HepG2 (cell line): Measurements from ENCODE around the gene NOS1AP. TPM values are rescaled to one million over a fixed set of nuclear protein-coding genes. Genes with fewer than 3 reads are reported as not detected.

ENCODE experiments used
- ATAC-seq: fragments of 200-7000 bp; cut with Tn5 transposase; 3 replicates; pipeline ENCODE4 v1.9.1; 2020; ENCODE audit warnings: mild to moderate bottlenecking, moderate library complexity
- BruUV-seq: library from RNA; stranded (reverse); fragments of 400-500 nt; replicated peaks from 2 replicates; lab custom pipeline; 2021; lab: Mats Ljungman, UMichigan
- CTCF ChIA-PET: fragments of 300-600 bp; formaldehyde crosslinking; extraction: SDS; loops from one replicate; lab custom pipeline; 2021; ENCODE audit warnings: low total read pairs, inconsistent platforms, low intra/inter-chr PET ratio; lab: Yijun Ruan, JAX
- POLR2A ChIA-PET: fragments of 350-600 bp; sonication (Branson Sonifier 250); formaldehyde crosslinking; loops from one replicate; lab custom pipeline; 2020; ENCODE audit warnings: antibody characterized with exemption, inconsistent platforms; lab: Yijun Ruan, JAX
- DNase-seq: peaks from one replicate; pipeline ENCODE4 v3.0.0-alpha.2; 2015; ENCODE audit warnings: low spot score
- FAIRE-seq: peaks from 3 replicates; lab custom pipeline; 2011; peaks lifted over from hg19 to GRCh38; lab: Jason Lieb, UNC
- H2AFZ ChIP-seq: one replicate; pipeline ENCODE4 v1.6.1; 2011; ENCODE audit warnings: low read length, inconsistent platforms
- H3K27ac ChIP-seq: fragments of 300-600 bp; 3 replicates; pipeline ENCODE4 v1.8.0; 2011; ENCODE audit warnings: mixed run types, mild to moderate bottlenecking, mixed read lengths, low read length, inconsistent platforms; ENCODE audit not compliant: insufficient read depth; ENCODE audit errors: extremely low read length
- H3K27me3 ChIP-seq, 2 experiments: fragments of 200-600 bp in 1 of 2; 2 replicates in 1 of 2; 3 replicates in 1 of 2; pipeline versions ENCODE4 v1.6.0 to v1.8.0; 2011; ENCODE audit warnings: low read length in 2 of 2, mild to moderate bottlenecking in 2 of 2, moderate library complexity in 2 of 2, inconsistent platforms in 1 of 2; ENCODE audit not compliant: insufficient read depth in 2 of 2, control insufficient read depth in 1 of 2
- H3K36me3 ChIP-seq, 2 experiments: fragments of 200-600 bp in 1 of 2; replicated peaks in 1 of 2; 2 replicates in 1 of 2; 3 replicates in 1 of 2; pipeline versions ENCODE4 v1.5.1 to v1.8.0; 2011; ENCODE audit warnings: low read length in 2 of 2, inconsistent platforms in 1 of 2; ENCODE audit not compliant: insufficient read depth in 2 of 2, control insufficient read depth in 1 of 2
- H3K4me1 ChIP-seq: 2 replicates; pipeline ENCODE4 v1.5.1; 2012; ENCODE audit warnings: low read length, inconsistent platforms; ENCODE audit not compliant: insufficient read depth
- H3K4me2 ChIP-seq: 2 replicates; pipeline ENCODE4 v1.6.0; 2011; ENCODE audit warnings: low read depth, low read length, inconsistent platforms
- H3K4me3 ChIP-seq, 3 experiments: fragments of 200-600 bp in 1 of 3; sonication (generic), shearing (Covaris generic) in 1 of 3; replicated peaks in 1 of 3; 2 replicates each; pipeline ENCODE4 v1.5.1; 2011 to 2016; ENCODE audit warnings: low read length in 3 of 3, inconsistent platforms in 2 of 3, low read depth in 2 of 3, mild to moderate bottlenecking in 2 of 3, control low read depth in 1 of 3, mixed read lengths in 1 of 3; ENCODE audit not compliant: insufficient read depth in 1 of 3
- H3K79me2 ChIP-seq: one replicate; pipeline ENCODE4 v1.6.1; 2011; ENCODE audit warnings: low read length, inconsistent platforms; ENCODE audit not compliant: insufficient read depth
- H3K9ac ChIP-seq: 2 replicates; pipeline ENCODE4 v1.6.0; 2011; ENCODE audit warnings: mild to moderate bottlenecking, low read depth, low read length, inconsistent platforms; ENCODE audit not compliant: insufficient read depth
- H3K9me3 ChIP-seq: 2 replicates; pipeline ENCODE4 v1.5.1; 2012; ENCODE audit warnings: mild to moderate bottlenecking, low read length
- H4K20me1 ChIP-seq: 2 replicates; pipeline ENCODE4 v1.6.0; 2011; ENCODE audit warnings: inconsistent platforms, mild to moderate bottlenecking, low read length, moderate library complexity; ENCODE audit not compliant: insufficient read depth
- ARNTL ChIP-seq: sonication (generic); formaldehyde crosslinking; IDR thresholded peaks from 2 replicates; pipeline ENCODE4 v1.4.0; 2020; ENCODE audit warnings: mild to moderate bottlenecking, missing genetic modification reagents
- ATRX ChIP-seq: sonication (generic); formaldehyde crosslinking; IDR thresholded peaks from 2 replicates; pipeline ENCODE4 v1.4.0; 2020; ENCODE audit warnings: missing genetic modification reagents, borderline replicate concordance
- CBX2 ChIP-seq, 2 experiments: fragments of 200-600 bp in 1 of 2; sonication (generic); formaldehyde crosslinking in 1 of 2; IDR thresholded peaks; 2 replicates each; pipeline versions ENCODE4 v1.7.0 to v1.8.1; 2018 to 2022; ENCODE audit warnings: low read depth in 2 of 2, low read length in 1 of 2, mild to moderate bottlenecking in 1 of 2, missing genetic modification reagents in 1 of 2
- DDIT3 ChIP-seq: sonication (generic); formaldehyde crosslinking; IDR thresholded peaks from 2 replicates; pipeline ENCODE4 v1.4.0; 2020; ENCODE audit warnings: mild to moderate bottlenecking, missing genetic modification reagents
- DZIP1 ChIP-seq: sonication (generic); formaldehyde crosslinking; IDR thresholded peaks from 2 replicates; pipeline ENCODE4 v1.5.0; 2020; ENCODE audit warnings: mild to moderate bottlenecking, missing genetic modification reagents
- HBP1 ChIP-seq: IDR thresholded peaks from 2 replicates; pipeline ENCODE4 v1.6.1; 2016; ENCODE audit warnings: low read depth, control low read depth
- HMG20A ChIP-seq: IDR thresholded peaks from 2 replicates; pipeline ENCODE4 v1.6.1; 2016; ENCODE audit warnings: borderline replicate concordance
- HMGA1 ChIP-seq: sonication (generic); formaldehyde crosslinking; conservative IDR thresholded peaks from 2 replicates; pipeline ENCODE4 v1.4.0; 2020; ENCODE audit warnings: missing genetic modification reagents
- IRF2 ChIP-seq: IDR thresholded peaks from 2 replicates; pipeline ENCODE4 v1.6.1; 2018; ENCODE audit warnings: missing genetic modification reagents, missing compliant biosample characterization
- KAT2B ChIP-seq: fragments of 150-350 bp; IDR thresholded peaks from 2 replicates; pipeline ENCODE4 v1.6.1; 2014; ENCODE audit warnings: low read depth, low read length, borderline replicate concordance
- KDM6A ChIP-seq: IDR thresholded peaks from 2 replicates; pipeline ENCODE4 v1.6.1; 2016; ENCODE audit warnings: low read depth
- NPAS2 ChIP-seq: sonication (generic); formaldehyde crosslinking; IDR thresholded peaks from 2 replicates; pipeline ENCODE4 v1.8.0; 2022; ENCODE audit warnings: mild to moderate bottlenecking, missing genetic modification reagents, borderline replicate concordance
- TAF1 ChIP-seq: sonication (generic); formaldehyde crosslinking; IDR thresholded peaks from 2 replicates; pipeline ENCODE4 v1.4.0; 2020; ENCODE audit warnings: missing genetic modification reagents
- TEAD2 ChIP-seq: sonication (generic); formaldehyde crosslinking; IDR thresholded peaks from 2 replicates; pipeline ENCODE4 v1.9.0; 2021; ENCODE audit warnings: missing genetic modification reagents
- XRCC5 ChIP-seq: fragments of 200-400 bp; formaldehyde crosslinking; optimal IDR thresholded peaks from 2 replicates; pipeline ENCODE3; 2017; ENCODE audit warnings: mild to moderate bottlenecking, low read length
- ZNF205 ChIP-seq: IDR thresholded peaks from 2 replicates; pipeline ENCODE4 v1.6.1; 2018; ENCODE audit warnings: missing biosample characterization, missing genetic modification reagents
- ZNF260 ChIP-seq: sonication (generic); formaldehyde crosslinking; IDR thresholded peaks from 2 replicates; pipeline ENCODE4 v1.4.0; 2020; ENCODE audit warnings: missing genetic modification reagents, low read depth, mild to moderate bottlenecking, borderline replicate concordance
- ZNF484 ChIP-seq: sonication (generic); formaldehyde crosslinking; IDR thresholded peaks from 2 replicates; pipeline ENCODE4 v1.5.1; 2020; ENCODE audit warnings: mild to moderate bottlenecking, low read depth, missing genetic modification reagents, borderline replicate concordance
- WGBS: methylation state at CpG from one replicate; pipeline ENCODE4 v1.1.6; 2017; ENCODE audit warnings: low lambda C conversion rate; 5-methylcytosine and 5-hydroxymethylcytosine counted together
- in situ Hi-C: cut with HindIII; loops from 2 replicates; pipeline ENCODE4 v1.10.0; 2017; ENCODE audit warnings: low pct_unique_long_range_greater_than_20kb; ENCODE audit not compliant: extremely low pct_ligation_motif_present
- intact Hi-C: fragments of 100-400 bp; cut with micrococcal nuclease; formaldehyde crosslinking; loops from one replicate; pipeline ENCODE4 v1.10.0; 2022; ENCODE audit not compliant: unreplicated experiment
- polyA plus RNA-seq, 8 experiments: library from polyadenylated mRNA; depleted of rRNA in 3 of 8; stranded (reverse) in 7 of 8; unstranded in 1 of 8; fragments of >200 nt; fragmentation: Illumina TruSeq in 4 of 8; extraction: Trizol in 4 of 8; gene quantifications; 2 replicates each; pipeline versions ENCODE4 v1.2.1 to v1.2.3, GENCODE V29; 2011 to 2016; ENCODE audit warnings: low read depth in 4 of 8, missing spikeins in 1 of 8, mixed read lengths in 1 of 8; ENCODE audit not compliant: insufficient read depth in 1 of 8
- total RNA-seq, 5 experiments: library from RNA; depleted of rRNA; stranded (reverse); fragments of >200 nt; fragmentation: Illumina TruSeq; extraction: Trizol; gene quantifications; 2 replicates each; pipeline ENCODE4 v1.2.3, GENCODE V29; 2016; ENCODE audit warnings: low read depth in 1 of 5

Gene NOS1AP
- total and polyA plus RNA-seq, 2 of the 13 experiments (the other 11 are each of a cell fraction or from before 2014, with no cell fraction given), result 2.0 to 3.3 TPM

GRCh38 chr1:162396201-162396906, 326.9 kb downstream of the NOS1AP start:
- ATAC-seq (peak; percentile 29; the same call in 2 of the 3 replicates), DNase-seq (no peak)
- H3K27ac ChIP-seq, result no peak overlapping the region
- H3K79me2 ChIP-seq, result no peaks in the 10 kb centered on the region
- no peaks in the 10 kb centered on the region for H3K36me3 ChIP-seq
- BruUV-seq, result no TSS peak
- H3K9ac ChIP-seq, result no peak overlapping the region
- ChIA-PET CTCF (no interaction called here), POLR2A (no interaction called here)
- intact Hi-C loops, result loop anchor here (10.0 kb wide), 1 partner anchor 112 kb away; no protein-coding TSS in a partner anchor
- in situ Hi-C loops, result no loop called here
- no peak overlapping the region for H3K4me2 ChIP-seq
- no peaks in the 10 kb centered on the region for H3K4me1 ChIP-seq
- 0% methylated on average over 3 of the region's 3 CpGs for WGBS
- no peaks in the 10 kb centered on the region for H4K20me1 ChIP-seq
- H2AFZ ChIP-seq, result no peak overlapping the region
- no peak for TF ChIP-seq DZIP1
- TF ChIP-seq XRCC5, result no peak
- TF ChIP-seq NPAS2 (CRISPR knock-in tag), result no peak
- TF ChIP-seq HMGA1 (CRISPR knock-in tag), result no peak
- no peak for TF ChIP-seq TEAD2
- no peak for TF ChIP-seq IRF2 (CRISPR knock-in tag)
- no peak for TF ChIP-seq HMG20A (CRISPR knock-in tag)
- no peak for TF ChIP-seq CBX2 (IDR thresholded peaks at IDR 0.05; ENCODE audit: low read depth, low read length)
- TF ChIP-seq CBX2 (CRISPR knock-in tag; IDR thresholded peaks at IDR 0.05; ENCODE audit: low read depth), result no peak
- TF ChIP-seq ARNTL (CRISPR knock-in tag), result no peak
- TF ChIP-seq ATRX (CRISPR knock-in tag), result no peak
- no peak for TF ChIP-seq HBP1 (CRISPR knock-in tag)
- TF ChIP-seq DDIT3 (CRISPR knock-in tag), result no peak
- TF ChIP-seq ZNF484 (CRISPR knock-in tag), result no peak
- TF ChIP-seq TAF1 (CRISPR knock-in tag), result no peak
- no peak for TF ChIP-seq ZNF205 (CRISPR knock-in tag)
- no peak for TF ChIP-seq KDM6A (CRISPR knock-in tag)
- TF ChIP-seq ZNF260 (CRISPR knock-in tag), result no peak
- no peak for TF ChIP-seq KAT2B
- TF ChIP-seq, all 625 proteins: peak for 0
- Histone ChIP-seq H3K4me3 (no peak overlapping the region), H3K27me3 (no peaks in the 10 kb centered on the region; a peak in 1 of 5 replicates), H3K9me3 (no peaks in the 10 kb centered on the region)
- FAIRE-seq, result no peak
